Measurements from ENCODE around the gene CCL1. TPM values are rescaled to one million over a fixed set of nuclear protein-coding genes. Genes with fewer than 3 reads are reported as not detected.
A peak's percentile ranks its signal among the peaks of the same experiment; 100 is the strongest.

CCL1 gene
- total RNA-seq, 1 experiment from 2014 or later: not detected

- Histone ChIP-seq H3K23ac (ENCODE audit: insufficient read length, low read depth, low read length) (no peak overlapping the region), H3K4me1 (ENCODE audit: insufficient read depth, low read length) (no peaks in the 10 kb centered on the region), H3K79me1 (ENCODE audit: insufficient read depth, low read depth, low read length, poor library complexity, severe bottlenecking) (no peaks in the 10 kb centered on the region), H2AK5ac (ENCODE audit: insufficient read length, low read length) (no peak overlapping the region), H3K9ac (ENCODE audit: extremely low read depth, insufficient read length, low read length) (no peak overlapping the region), H3K79me2 (ENCODE audit: insufficient read depth, low read length) (no peaks in the 10 kb centered on the region), H3K18ac (ENCODE audit: insufficient read length, low read depth, low read length) (no peak overlapping the region), H4K5ac (ENCODE audit: insufficient read length, low read depth, low read length) (no peak overlapping the region), H3K27me3 (ENCODE audit: insufficient read depth, low read length) (no peaks in the 10 kb centered on the region), H3K4me2 (ENCODE audit: insufficient read depth, insufficient read length, low read length) (no peak overlapping the region), H4K8ac (replicated peaks; ENCODE audit: insufficient read length, low read depth, low read length) (no peak overlapping the region), H2BK12ac (ENCODE audit: insufficient read length, low read depth, low read length) (no peak overlapping the region), H2BK20ac (ENCODE audit: low read depth, low read length, poor library complexity, severe bottlenecking) (no peak overlapping the region), H4K20me1 (ENCODE audit: control insufficient read depth, insufficient read depth, insufficient read length) (no peaks in the 10 kb centered on the region), H3K14ac (ENCODE audit: insufficient read depth, low read length) (no peak overlapping the region), H2AFZ (ENCODE audit: low read length) (no peak overlapping the region), H3K27ac (ENCODE audit: insufficient read length, low read depth, low read length) (no peak overlapping the region), H2BK5ac (ENCODE audit: insufficient read length, low read length) (no peak overlapping the region), H2BK120ac (ENCODE audit: low read depth, low read length, poor library complexity, severe bottlenecking) (no peak overlapping the region), H3K56ac (ENCODE audit: insufficient read length, low read depth, low read length) (no peak overlapping the region), H3K23me2 (ENCODE audit: insufficient read length, low read depth, low read length, poor library complexity, severe bottlenecking) (no peaks in the 10 kb centered on the region), H4K91ac (ENCODE audit: insufficient read length, low read depth, low read length) (no peak overlapping the region), H3K4ac (ENCODE audit: low read depth, low read length) (no peak overlapping the region), H3T11ph (ENCODE audit: low read length) (no peak overlapping the region), H3K9me3 (ENCODE audit: control insufficient read depth, low read depth, low read length) (no peaks in the 10 kb centered on the region), H2BK15ac (ENCODE audit: low read depth, low read length) (no peak overlapping the region)
- peaks cover 6 to 7% of the 10 kb centered on the region in 2 experiments; a peak in 4 of 5 replicates for H3K9me3 Mint-ChIP-seq
- WGBS (ENCODE audit: extremely low coverage, insufficient read length, low lambda C conversion rate): no CpG with 5 or more reads among the region's 2 CpGs
- H3K27me3 Mint-ChIP-seq (ENCODE audit: low read depth): peaks cover 12% of the 10 kb centered on the region
- H3K36me3 Mint-ChIP-seq (ENCODE audit: insufficient read depth in 1 of 3, low read depth in 3 of 3): no peaks in the 10 kb centered on the region; a peak in 1 of 7 replicates
- DNase-seq: peak; percentile 70
- no peak overlapping the region for H3K27ac Mint-ChIP-seq
- no peak overlapping the region for H3K4me3 Mint-ChIP-seq
- peaks cover 2 to 6% of the 10 kb centered on the region in 2 experiments; a peak in 3 of 4 replicates for H3K4me1 Mint-ChIP-seq
- TF ChIP-seq CTCF (conservative IDR thresholded peaks at IDR 0.05): peak; percentile 44
These were observed 5.6 kb downstream of the CCL1 start for GRCh38 chr17:34357398-34357797.

All from H9 (cell line).